ENCODE measurements around the gene RITA1.

DNA sequence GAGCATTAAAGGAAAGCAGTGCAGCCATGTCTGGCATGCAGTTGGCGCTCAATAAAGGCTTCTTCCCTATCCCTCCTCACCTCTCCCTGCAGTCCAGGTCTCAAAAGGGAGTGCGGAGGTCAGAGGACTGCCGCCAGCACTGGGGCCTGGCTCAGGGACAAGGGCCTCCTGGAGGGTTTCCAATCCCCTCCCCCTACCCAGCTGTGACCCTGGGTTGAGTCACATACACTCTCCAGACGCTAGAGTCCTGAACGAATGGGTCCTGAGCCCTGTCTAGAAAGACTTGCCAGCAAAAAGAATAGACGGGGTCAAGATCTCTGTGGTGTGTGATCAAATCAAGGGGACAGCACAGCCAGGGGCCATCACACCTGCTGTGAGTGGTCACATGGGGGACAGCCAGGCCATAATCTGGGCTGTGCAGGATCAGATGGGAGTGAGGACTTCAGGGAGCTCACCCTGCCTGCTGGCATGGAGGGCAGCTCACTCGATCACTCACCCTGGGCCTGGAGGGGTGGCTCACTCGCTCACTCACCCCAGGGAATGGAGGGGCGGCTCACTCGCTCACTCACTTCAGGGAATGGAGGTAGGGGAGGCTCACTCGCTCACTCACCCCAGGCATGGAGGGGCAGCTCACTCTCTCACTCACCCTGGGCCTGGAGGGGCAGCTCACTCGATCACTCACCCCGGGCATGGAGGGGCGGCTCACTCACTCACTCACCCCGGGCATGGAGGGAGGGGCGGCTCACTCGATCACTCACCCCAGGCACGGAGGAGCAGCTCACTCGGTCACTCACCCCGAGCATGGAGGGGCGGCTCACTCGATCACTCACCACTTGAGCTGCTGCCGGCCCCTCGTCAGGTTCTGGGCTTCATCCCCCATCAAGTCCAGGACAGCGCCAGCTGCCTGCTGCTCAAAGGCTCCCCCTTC, 23.2 kb upstream of the RITA1 start:
- TF ChIP-seq POLR2A (IDR thresholded peaks at IDR 0.05; ENCODE audit: low read depth, low read length): no peak
- no peak for TF ChIP-seq RAD21 (IDR thresholded peaks at IDR 0.05; ENCODE audit: low read length)
- no peak for TF ChIP-seq CHD1 (IDR thresholded peaks at IDR 0.05; ENCODE audit: low read depth, low read length)
- TF ChIP-seq, protein P1, sequence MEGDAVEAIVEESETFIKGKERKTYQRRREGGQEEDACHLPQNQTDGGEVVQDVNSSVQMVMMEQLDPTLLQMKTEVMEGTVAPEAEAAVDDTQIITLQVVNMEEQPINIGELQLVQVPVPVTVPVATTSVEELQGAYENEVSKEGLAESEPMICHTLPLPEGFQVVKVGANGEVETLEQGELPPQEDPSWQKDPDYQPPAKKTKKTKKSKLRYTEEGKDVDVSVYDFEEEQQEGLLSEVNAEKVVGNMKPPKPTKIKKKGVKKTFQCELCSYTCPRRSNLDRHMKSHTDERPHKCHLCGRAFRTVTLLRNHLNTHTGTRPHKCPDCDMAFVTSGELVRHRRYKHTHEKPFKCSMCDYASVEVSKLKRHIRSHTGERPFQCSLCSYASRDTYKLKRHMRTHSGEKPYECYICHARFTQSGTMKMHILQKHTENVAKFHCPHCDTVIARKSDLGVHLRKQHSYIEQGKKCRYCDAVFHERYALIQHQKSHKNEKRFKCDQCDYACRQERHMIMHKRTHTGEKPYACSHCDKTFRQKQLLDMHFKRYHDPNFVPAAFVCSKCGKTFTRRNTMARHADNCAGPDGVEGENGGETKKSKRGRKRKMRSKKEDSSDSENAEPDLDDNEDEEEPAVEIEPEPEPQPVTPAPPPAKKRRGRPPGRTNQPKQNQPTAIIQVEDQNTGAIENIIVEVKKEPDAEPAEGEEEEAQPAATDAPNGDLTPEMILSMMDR (conservative IDR thresholded peaks at IDR 0.05; ENCODE audit: low read depth, low read length): no peak

Measured in IMR-90 (cell line).